ENCODE measurements around the gene DENND5A.
"Not testable (repeated sequence)": the region's sequence is repeated elsewhere in the genome, so short reads cannot be mapped to it uniquely, and the experiment has no call there.

The DENND5A gene

GRCh38 chr11:9136741-9137140 is 128.4 kb downstream of the DENND5A start:
- DNase-seq, result no peak

GRCh38 chr11:9133956-9134355 is 131.2 kb downstream of the DENND5A start:
- DNase-seq, result no peak

GRCh38 chr11:9132203-9132878 is 132.8 kb downstream of the DENND5A start:
- no peak for DNase-seq

GRCh38 chr11:9130297-9130696 is 134.9 kb downstream of the DENND5A start:
- DNase-seq, result no peak

- DNase-seq, result no peak
Measured at GRCh38 chr11:9126636-9127035, 138.5 kb downstream of the DENND5A start.

GRCh38 chr11:9125185-9125886 is 139.8 kb downstream of the DENND5A start:
- DNase-seq, result no peak

GRCh38 chr11:9123595-9124304 is 141.4 kb downstream of the DENND5A start:
- no peak for DNase-seq

- DNase-seq, result no peak
Measured at GRCh38 chr11:9121469-9121796, 143.7 kb downstream of the DENND5A start.

GRCh38 chr11:9120664-9121468 is 144.3 kb downstream of the DENND5A start:
- no peak for DNase-seq

- no peak for DNase-seq
Measured at GRCh38 chr11:9118277-9118676, 146.9 kb downstream of the DENND5A start.

GRCh38 chr11:9112075-9112474 is 153.1 kb downstream of the DENND5A start:
- no peak for DNase-seq

GRCh38 chr11:9109858-9110731 is 155.1 kb downstream of the DENND5A start:
- no peak for DNase-seq

GRCh38 chr11:9104580-9104979 is 160.6 kb downstream of the DENND5A start:
- DNase-seq, result no peak

GRCh38 chr11:9103542-9104276 is 161.4 kb downstream of the DENND5A start:
- DNase-seq, result no peak

- no peak for DNase-seq
Measured at GRCh38 chr11:9099617-9100016, 165.5 kb downstream of the DENND5A start.

- not testable (repeated sequence) for DNase-seq
Measured at GRCh38 chr11:9098455-9098854, 166.7 kb downstream of the DENND5A start.

GRCh38 chr11:9097186-9097943 is 167.8 kb downstream of the DENND5A start:
- not testable (repeated sequence) for DNase-seq

- DNase-seq, result no peak
Measured at GRCh38 chr11:9096427-9096826, 168.7 kb downstream of the DENND5A start.

GRCh38 chr11:9095421-9095820 is 169.7 kb downstream of the DENND5A start:
- DNase-seq, result no peak

GRCh38 chr11:9094420-9094819 is 170.7 kb downstream of the DENND5A start:
- DNase-seq, result no peak
